ENCODE data around the gene TMPRSS4. TPM values are rescaled to one million over a fixed set of nuclear protein-coding genes. Genes with fewer than 3 reads are reported as not detected.
"Not testable (repeated sequence)": the region's sequence is repeated elsewhere in the genome, so short reads cannot be mapped to it uniquely, and the experiment has no call there.

Gene TMPRSS4
- total RNA-seq, 1 experiment from 2014 or later, result not detected

- ATAC-seq, result no peak
- Histone ChIP-seq H3K9me3 (ENCODE audit: control insufficient read depth, insufficient read depth, low read depth, low read length) (no peaks in the 10 kb centered on the region), H3K4me1 (ENCODE audit: control insufficient read depth, insufficient read depth, low read length) (no peaks in the 10 kb centered on the region), H3K27ac (ENCODE audit: low read length) (no peak overlapping the region), H3K27me3 (ENCODE audit: control insufficient read depth, insufficient read depth, low read length) (no peaks in the 10 kb centered on the region; the same call in 1 of the 2 replicates), H3K4me3 (ENCODE audit: low read depth in 2 of 2, low read length in 2 of 2) (no peak overlapping the region), H3K36me3 (ENCODE audit: control insufficient read depth, insufficient read depth, low read length) (no peaks in the 10 kb centered on the region)
- DNase-seq (ENCODE audit: low read depth, low spot score), result no peak
- in situ Hi-C loops (cut with HindIII; ENCODE audit: low pct_unique_long_range_greater_than_20kb, low sequenced_read_pairs), result no loop called here
- BruUV-seq (replicated peaks), result no TSS peak
- CTCF ChIA-PET, result no interaction called here
- TF ChIP-seq, protein P1, sequence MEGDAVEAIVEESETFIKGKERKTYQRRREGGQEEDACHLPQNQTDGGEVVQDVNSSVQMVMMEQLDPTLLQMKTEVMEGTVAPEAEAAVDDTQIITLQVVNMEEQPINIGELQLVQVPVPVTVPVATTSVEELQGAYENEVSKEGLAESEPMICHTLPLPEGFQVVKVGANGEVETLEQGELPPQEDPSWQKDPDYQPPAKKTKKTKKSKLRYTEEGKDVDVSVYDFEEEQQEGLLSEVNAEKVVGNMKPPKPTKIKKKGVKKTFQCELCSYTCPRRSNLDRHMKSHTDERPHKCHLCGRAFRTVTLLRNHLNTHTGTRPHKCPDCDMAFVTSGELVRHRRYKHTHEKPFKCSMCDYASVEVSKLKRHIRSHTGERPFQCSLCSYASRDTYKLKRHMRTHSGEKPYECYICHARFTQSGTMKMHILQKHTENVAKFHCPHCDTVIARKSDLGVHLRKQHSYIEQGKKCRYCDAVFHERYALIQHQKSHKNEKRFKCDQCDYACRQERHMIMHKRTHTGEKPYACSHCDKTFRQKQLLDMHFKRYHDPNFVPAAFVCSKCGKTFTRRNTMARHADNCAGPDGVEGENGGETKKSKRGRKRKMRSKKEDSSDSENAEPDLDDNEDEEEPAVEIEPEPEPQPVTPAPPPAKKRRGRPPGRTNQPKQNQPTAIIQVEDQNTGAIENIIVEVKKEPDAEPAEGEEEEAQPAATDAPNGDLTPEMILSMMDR (IDR thresholded peaks at IDR 0.05), result no peak
- TF ChIP-seq SIN3A (IDR thresholded peaks at IDR 0.05; ENCODE audit: borderline replicate concordance, insufficient read depth, low read depth, low read length), result no peak
- no peak for TF ChIP-seq REST (IDR thresholded peaks at IDR 0.05; ENCODE audit: insufficient read depth in 1 of 2, low read depth in 2 of 2, low read length in 1 of 2)
- TF ChIP-seq POLR2AphosphoS5 (IDR thresholded peaks at IDR 0.05; ENCODE audit: low read depth, low read length), result no peak
- no peak for TF ChIP-seq TCF7L2 (IDR thresholded peaks at IDR 0.05; ENCODE audit: low read depth, low read length)
- intact Hi-C loops (cut with micrococcal nuclease; ENCODE audit: unreplicated experiment), result no loop called here
- POLR2A ChIA-PET, result no interaction called here
Measured at GRCh38 chr11:118061586-118062125, 15.2 kb upstream of the TMPRSS4 start.

GRCh38 chr11:118062181-118062580 lies 14.7 kb upstream of the TMPRSS4 start:
- H3K36me3 ChIP-seq (ENCODE audit: control insufficient read depth, insufficient read depth, low read length); ATAC-seq; H3K27me3 ChIP-seq (ENCODE audit: control insufficient read depth, insufficient read depth, low read length); H3K9me3 ChIP-seq (ENCODE audit: control insufficient read depth, insufficient read depth, low read depth, low read length); POLR2A ChIA-PET; BruUV-seq (replicated peaks); H3K4me1 ChIP-seq (ENCODE audit: control insufficient read depth, insufficient read depth, low read length); intact Hi-C loops (cut with micrococcal nuclease; ENCODE audit: unreplicated experiment); H3K27ac ChIP-seq (ENCODE audit: low read length); H3K4me3 ChIP-seq (ENCODE audit: low read depth in 2 of 2, low read length in 2 of 2); DNase-seq (ENCODE audit: low read depth, low spot score); CTCF ChIA-PET; in situ Hi-C loops (cut with HindIII; ENCODE audit: low pct_unique_long_range_greater_than_20kb, low sequenced_read_pairs): not testable (repeated sequence)

DNA sequence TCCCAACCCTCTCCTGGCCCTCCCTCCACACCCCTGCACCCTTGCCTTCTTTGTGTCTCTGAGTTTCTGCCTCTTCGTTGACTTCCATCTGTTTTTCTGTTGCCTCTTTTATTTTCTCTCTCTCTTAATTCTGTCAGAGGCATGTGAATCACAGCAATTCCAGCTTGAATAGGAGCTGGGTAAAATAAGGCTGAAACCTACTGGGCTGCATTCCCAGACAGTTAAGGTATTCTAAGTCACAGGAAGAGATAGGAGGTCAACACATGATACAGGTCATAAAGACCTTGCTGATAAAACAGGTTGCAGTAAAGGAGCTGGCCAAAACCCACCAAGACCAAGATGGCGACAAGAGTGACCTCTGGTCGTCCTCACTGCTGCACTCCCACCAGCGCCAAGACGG lies 14.2 kb upstream of the TMPRSS4 start:
- DNase-seq (ENCODE audit: low read depth, low spot score); H3K4me3 ChIP-seq (ENCODE audit: low read depth in 2 of 2, low read length in 2 of 2); intact Hi-C loops (cut with micrococcal nuclease; ENCODE audit: unreplicated experiment); H3K27ac ChIP-seq (ENCODE audit: low read length); H3K9me3 ChIP-seq (ENCODE audit: control insufficient read depth, insufficient read depth, low read depth, low read length); POLR2A ChIA-PET; H3K27me3 ChIP-seq (ENCODE audit: control insufficient read depth, insufficient read depth, low read length); H3K36me3 ChIP-seq (ENCODE audit: control insufficient read depth, insufficient read depth, low read length); H3K4me1 ChIP-seq (ENCODE audit: control insufficient read depth, insufficient read depth, low read length); in situ Hi-C loops (cut with HindIII; ENCODE audit: low pct_unique_long_range_greater_than_20kb, low sequenced_read_pairs); ATAC-seq; BruUV-seq (replicated peaks); CTCF ChIA-PET: not testable (repeated sequence)

All from Panc1 (cell line).